Upper lobe of right lung (tissue), 1 donor: ENCODE measurements around the gene ABCC2. TPM values are rescaled to one million over a fixed set of nuclear protein-coding genes. Genes with fewer than 3 reads are reported as not detected.
"Not testable (repeated sequence)": the region's sequence is repeated elsewhere in the genome, so short reads cannot be mapped to it uniquely, and the experiment has no call there.

Experiments
- ATAC-seq: fragments of 200-7000 bp; cut with Tn5 transposase; one replicate; pipeline ENCODE4 v1.9.1; 2020; ENCODE audit warnings: mild to moderate bottlenecking, moderate library complexity
- DNase-seq: peaks from one replicate; pipeline ENCODE4 v3.0.0-alpha.2; 2020
- H3K27ac ChIP-seq: fragments of 200-600 bp; one replicate; pipeline ENCODE4 v1.8.0; 2022
- H3K27me3 ChIP-seq: fragments of 200-600 bp; one replicate; pipeline ENCODE4 v1.8.0; 2022; ENCODE audit warnings: mild to moderate bottlenecking
- H3K36me3 ChIP-seq: fragments of 200-600 bp; one replicate; pipeline ENCODE4 v1.8.0; 2022
- H3K4me1 ChIP-seq: fragments of 200-600 bp; one replicate; pipeline ENCODE4 v1.8.0; 2022
- H3K4me3 ChIP-seq: fragments of 200-600 bp; one replicate; pipeline ENCODE4 v1.8.0; 2022; ENCODE audit warnings: mild to moderate bottlenecking
- H3K9me3 ChIP-seq: fragments of 200-600 bp; one replicate; pipeline ENCODE4 v1.8.0; 2022
- CTCF ChIP-seq: fragments of 200-600 bp; IDR thresholded peaks from one replicate; pipeline ENCODE4 v1.8.0; 2022; ENCODE audit warnings: antibody characterized with exemption
- intact Hi-C: fragments of 100-400 bp; cut with DNase I; formaldehyde crosslinking; loops from one replicate; pipeline ENCODE4 v1.11.0; 2022
- total RNA-seq: library from RNA; stranded (reverse); fragmentation: NEBNext Ultra II Directional; extraction: Animal tissue kit (Norgen Biotek cat#: 25700); gene quantifications from one replicate; pipeline ENCODE4 v1.2.1, GENCODE V29; 2021
- donor health status: DM: no; HTN: yes; CAD: no; lungs with severe emphysema.

The ABCC2 gene
- total RNA-seq, 1 donor from 2014 or later = 1.1 TPM

DNA sequence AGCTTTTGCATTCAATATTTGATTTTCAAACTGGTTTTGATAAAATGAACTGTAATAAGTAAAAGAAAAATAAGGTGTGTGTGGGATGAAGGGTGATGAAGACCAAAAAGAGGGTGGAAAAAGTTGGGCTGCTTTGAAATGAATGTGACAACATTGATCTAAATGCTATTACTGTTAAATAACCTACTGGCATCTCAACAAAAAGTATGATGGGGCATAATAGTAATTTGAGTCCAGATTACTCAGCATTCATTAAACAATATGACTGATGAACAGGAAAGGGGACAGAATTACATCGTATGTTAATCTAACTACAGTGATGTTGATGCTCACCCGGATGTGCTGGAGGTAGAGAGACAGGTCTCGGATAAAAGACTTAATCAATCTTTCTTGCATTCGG is 112.2 kb downstream of the ABCC2 start:
- intact Hi-C loops = no loop called here
- Histone ChIP-seq H3K27ac (no peak overlapping the region), H3K9me3 (no peaks in the 10 kb centered on the region), H3K4me3 (no peak overlapping the region), H3K27me3 (no peaks in the 10 kb centered on the region), H3K36me3 (peaks cover 69% of the 10 kb centered on the region), H3K4me1 (no peaks in the 10 kb centered on the region)
- no peak for TF ChIP-seq CTCF
- ATAC-seq = no peak
- no peak for DNase-seq

GRCh38 chr10:99895066-99895465 is 112.6 kb downstream of the ABCC2 start:
- H3K36me3 ChIP-seq = peaks cover 69% of the 10 kb centered on the region
- DNase-seq, H3K4me3 ChIP-seq, H3K9me3 ChIP-seq, H3K27me3 ChIP-seq, H3K27ac ChIP-seq, ATAC-seq, intact Hi-C loops, H3K4me1 ChIP-seq: not testable (repeated sequence)

GRCh38 chr10:99895867-99896266 is 113.4 kb downstream of the ABCC2 start:
- no peaks in the 10 kb centered on the region for H3K9me3 ChIP-seq
- ATAC-seq (no peak), DNase-seq (no peak)
- H3K4me3 ChIP-seq = no peak overlapping the region
- H3K27me3 ChIP-seq = no peaks in the 10 kb centered on the region
- intact Hi-C loops = no loop called here
- no peaks in the 10 kb centered on the region for H3K4me1 ChIP-seq
- no peak for TF ChIP-seq CTCF
- no peak overlapping the region for H3K27ac ChIP-seq
- peaks cover 69% of the 10 kb centered on the region for H3K36me3 ChIP-seq

Other genes with a start within 250 kb of the ABCC2 start
- 0.26 TPM for gene NKX2-3, start 249.7 kb upstream of the ABCC2 start, total RNA-seq
- gene SLC25A28, start 162.2 kb upstream of the ABCC2 start, total RNA-seq = 47.4 TPM
- 7.9 TPM for gene ENTPD7, start 123.1 kb upstream of the ABCC2 start, total RNA-seq
- 32.2 TPM for gene COX15, start 50.5 kb upstream of the ABCC2 start, total RNA-seq
- 15.8 TPM for gene CUTC, start 50.4 kb upstream of the ABCC2 start, total RNA-seq
- gene DNMBP, start 227.3 kb downstream of the ABCC2 start, total RNA-seq = 12.5 TPM